Measurements from ENCODE around the gene FBXW10B.
"Not testable (repeated sequence)": the region's sequence is repeated elsewhere in the genome, so short reads cannot be mapped to it uniquely, and the experiment has no call there.

Gene FBXW10B, protein sequence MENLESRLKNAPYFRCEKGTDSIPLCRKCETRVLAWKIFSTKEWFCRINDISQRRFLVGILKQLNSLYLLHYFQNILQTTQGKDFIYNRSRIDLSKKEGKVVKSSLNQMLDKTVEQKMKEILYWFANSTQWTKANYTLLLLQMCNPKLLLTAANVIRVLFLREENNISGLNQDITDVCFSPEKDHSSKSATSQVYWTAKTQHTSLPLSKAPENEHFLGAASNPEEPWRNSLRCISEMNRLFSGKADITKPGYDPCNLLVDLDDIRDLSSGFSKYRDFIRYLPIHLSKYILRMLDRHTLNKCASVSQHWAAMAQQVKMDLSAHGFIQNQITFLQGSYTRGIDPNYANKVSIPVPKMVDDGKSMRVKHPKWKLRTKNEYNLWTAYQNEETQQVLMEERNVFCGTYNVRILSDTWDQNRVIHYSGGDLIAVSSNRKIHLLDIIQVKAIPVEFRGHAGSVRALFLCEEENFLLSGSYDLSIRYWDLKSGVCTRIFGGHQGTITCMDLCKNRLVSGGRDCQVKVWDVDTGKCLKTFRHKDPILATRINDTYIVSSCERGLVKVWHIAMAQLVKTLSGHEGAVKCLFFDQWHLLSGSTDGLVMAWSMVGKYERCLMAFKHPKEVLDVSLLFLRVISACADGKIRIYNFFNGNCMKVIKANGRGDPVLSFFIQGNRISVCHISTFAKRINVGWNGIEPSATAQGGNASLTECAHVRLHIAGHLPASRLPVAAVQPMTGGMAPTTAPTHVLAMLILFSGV

DNA sequence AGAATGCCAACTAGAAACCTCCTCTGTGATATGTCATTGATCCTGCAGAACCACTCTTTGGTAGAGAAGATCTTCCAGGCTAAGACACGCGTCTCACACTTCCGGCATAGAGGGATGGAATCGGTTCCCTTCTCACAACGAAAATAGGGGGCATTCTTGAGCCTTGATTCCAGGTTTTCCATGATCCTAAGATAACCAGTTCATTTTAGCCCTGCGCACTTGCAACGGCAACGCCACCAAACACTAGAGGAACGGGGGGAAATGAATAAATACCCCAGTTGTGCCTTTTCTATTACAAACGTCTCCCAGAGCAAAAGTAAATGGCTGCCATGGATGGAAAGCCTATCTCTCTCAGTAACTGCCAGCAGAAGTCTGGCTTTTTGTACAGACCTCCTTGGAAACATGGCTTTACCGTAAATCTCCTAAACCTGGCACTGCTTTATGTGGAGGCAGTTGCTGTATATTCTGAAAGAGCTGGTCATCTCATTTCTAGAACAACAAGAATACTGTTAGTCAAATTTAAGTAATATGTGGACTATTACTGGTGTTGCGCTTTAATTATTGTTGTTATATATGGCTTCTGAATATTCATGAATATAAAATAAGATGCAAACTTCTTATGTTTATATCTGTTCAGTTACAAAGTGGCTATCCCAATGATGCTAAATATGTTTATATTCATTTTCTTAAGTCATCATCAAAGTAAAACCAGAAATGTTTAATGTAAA is at the start of gene FBXW10B:
TSS of gene FBXW10B (minus strand) at position 374 of the 728 bp plus-strand sequence. CDS start at position 182, 192 bp downstream.
- not testable (repeated sequence) for DNase-seq (ENCODE audit: low read depth)

DNA sequence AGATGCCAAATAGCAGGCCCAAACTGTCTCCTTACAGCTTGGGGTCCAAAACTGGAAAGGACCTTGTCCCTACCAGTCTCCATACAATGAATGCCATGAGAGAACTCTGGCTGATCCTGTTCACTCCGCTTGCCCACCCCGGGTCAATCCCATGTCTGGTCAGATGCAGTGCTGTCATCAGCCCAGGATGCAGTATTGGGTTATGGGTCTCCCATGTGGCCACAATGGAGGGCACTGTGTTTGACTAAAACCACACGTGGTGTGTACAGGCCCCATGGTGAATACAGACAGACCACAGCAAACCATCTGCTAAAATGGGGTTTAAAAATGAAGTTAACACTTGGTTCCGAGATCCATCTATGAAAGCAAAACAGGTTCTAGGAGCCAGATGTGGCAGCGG is 44.2 kb upstream of the FBXW10B start:
- DNase-seq (ENCODE audit: low read depth): no peak

DNA sequence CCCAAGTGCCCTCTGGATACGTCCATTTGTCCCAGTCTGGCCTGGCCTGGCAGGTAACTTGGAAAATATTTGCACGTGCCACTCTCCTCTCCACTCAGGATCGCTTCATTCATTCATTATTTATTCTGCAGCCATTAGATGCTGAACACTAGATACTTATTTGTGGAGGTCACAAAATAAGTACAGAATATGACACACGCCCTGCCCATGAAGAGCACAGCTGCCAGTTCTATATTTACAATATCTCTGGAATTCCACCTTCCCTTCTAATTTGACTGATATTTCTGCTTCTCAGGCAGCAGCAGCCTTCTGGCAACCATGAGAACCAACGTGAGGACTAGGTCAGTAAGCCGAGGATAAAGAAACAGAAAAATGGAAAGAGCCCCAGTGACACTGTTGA is 43.7 kb upstream of the FBXW10B start:
- no peak for DNase-seq (ENCODE audit: low read depth)

DNA sequence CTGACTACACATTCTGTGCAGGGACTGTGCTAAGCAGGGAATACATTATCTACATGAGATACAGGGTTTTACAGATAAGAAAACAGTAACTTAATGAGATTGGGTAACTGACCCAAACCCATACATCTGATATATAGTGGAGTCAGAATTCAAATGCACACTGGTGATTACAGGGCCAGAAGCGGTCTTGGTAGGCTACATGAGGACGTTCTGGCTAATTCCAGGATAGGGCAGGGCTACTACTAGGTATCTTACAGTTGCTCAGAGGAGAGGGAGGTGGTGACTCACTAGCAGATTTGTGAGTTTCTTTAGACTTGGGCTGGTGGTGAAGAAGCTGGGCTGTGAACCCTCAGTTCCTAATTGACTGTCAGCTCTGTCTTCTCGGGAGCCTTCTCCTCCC is 43.2 kb upstream of the FBXW10B start:
- DNase-seq (ENCODE audit: low read depth): no peak

DNA sequence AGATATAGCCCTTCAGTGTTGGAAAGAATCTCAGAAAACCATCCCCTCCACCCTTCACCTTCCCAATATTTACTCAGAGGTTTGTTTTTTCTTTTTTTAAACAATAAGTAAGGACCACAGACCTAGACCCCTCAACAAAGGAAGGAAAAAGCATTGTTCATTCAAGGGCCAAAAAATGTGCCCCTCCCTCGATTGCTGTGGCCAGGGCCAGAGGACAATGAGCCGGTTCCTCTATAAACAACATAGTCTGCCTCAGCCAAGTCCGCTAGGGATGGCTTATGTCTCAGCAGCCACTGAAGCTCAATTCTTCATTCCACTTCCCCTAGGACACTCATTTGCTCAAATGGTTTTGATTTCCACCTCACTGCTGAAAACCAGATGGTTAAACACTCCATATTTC is 40.6 kb upstream of the FBXW10B start:
- no peak for DNase-seq (ENCODE audit: low read depth)

DNA sequence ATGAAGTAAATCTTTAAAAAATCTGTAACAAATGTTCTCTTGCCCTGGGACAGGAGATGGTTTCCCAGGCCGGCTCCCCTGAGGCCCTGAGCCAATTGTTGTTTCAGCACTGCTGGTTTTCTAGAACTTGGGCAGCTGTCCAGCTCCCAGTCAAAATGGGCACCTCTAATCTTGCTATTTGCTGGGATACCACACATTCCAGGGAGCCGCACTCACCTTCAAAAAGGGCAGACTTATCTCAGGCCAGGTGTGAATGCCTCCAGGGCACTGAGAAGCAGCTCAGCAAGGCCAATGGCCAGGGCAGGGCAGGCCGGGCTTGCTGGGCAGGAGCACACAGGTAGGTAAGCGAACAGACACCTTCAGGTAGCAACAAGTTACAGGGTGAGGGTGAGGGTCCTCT is 40.2 kb upstream of the FBXW10B start:
- DNase-seq (ENCODE audit: low read depth): no peak

DNA sequence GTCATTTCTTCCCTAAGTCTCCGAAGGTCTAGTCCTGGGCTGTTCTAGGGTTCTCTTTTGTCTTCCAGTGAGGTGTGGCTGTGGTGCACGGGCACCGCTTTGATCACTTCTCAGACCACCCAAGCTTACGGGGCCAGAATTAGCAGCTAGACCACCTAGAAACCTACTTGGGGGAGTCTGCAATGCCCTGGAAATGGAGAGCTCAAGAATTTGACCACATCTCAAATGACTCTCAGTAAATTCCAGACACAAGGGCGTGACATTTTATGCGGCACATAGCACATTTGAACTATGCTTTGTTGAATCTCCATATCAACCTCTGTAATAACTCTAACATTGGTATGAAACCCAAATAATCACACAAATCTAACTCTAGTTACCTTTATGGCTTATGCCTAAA is 39.7 kb upstream of the FBXW10B start:
- DNase-seq (ENCODE audit: low read depth): no peak

DNA sequence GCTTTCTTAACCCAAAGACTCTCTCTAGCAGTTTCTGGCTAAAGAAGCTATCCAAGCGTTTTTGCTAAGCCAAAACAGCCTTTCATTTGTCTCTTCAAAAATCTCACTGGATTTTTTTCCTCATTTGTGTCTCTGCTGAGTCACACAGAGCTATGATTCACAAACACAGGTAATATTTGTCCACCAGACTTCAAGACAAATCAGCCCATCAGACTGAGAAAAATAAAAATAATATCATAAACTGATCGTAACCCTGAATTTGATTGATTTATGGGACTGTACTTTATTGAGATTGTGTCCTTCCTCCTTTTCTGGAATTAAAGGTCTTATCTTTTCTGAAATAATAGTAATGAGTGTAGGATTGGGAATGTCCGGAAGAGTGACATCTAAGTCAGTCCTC is 38.8 kb upstream of the FBXW10B start:
- DNase-seq (ENCODE audit: low read depth): no peak

DNA sequence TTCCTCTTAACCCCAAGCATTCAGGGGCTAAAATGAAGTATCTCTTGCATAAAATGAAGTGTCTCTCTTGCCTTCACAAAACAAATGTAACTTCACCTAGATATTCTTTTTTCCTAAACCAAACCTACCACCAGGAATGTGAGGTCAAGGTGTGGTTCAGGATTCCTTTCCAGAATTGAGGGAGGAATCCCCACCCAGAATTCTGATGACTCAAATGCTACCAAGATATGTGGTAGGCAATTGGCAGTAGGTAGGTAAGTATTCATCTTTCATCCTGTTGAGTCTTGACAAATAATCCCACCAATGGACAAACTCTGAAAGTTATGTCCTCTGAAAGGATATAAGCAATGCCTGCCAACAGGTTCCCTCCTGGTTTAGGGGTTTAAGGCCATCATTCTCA is 38.4 kb upstream of the FBXW10B start:
- DNase-seq (ENCODE audit: low read depth): no peak

DNA sequence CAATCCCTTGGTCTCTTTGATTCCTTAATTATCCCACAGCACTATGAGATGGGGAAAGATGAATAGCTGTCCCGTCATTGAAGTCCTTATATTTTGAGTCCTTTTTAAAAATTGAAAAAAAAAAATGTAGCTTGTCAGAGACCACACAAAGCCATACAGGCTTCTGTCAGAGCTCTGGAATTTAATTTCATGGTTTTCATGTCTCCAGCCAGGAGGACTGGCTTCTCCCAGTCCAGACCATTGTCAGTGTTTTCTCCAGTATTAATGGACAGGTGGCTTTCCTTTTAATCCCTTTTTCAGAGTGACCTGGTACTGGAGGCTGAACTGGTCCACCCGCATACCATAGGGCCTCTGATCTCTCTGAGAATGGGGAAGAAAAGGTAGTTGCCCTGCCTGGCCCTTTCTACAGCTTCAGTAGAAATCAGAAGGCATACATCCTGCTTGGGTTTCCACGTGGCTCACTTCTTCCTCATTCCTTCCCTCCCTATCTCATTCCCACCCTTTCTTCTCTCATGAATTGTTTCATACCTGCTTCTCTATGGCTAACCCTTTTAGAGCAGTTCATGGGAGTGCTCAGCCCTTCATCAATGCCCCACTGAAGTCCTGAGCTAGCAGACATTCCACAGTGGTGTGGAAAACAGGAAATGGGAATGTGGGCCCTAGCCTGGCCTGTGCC is 35.5 kb upstream of the FBXW10B start:
- no peak for DNase-seq (ENCODE audit: low read depth)

DNA sequence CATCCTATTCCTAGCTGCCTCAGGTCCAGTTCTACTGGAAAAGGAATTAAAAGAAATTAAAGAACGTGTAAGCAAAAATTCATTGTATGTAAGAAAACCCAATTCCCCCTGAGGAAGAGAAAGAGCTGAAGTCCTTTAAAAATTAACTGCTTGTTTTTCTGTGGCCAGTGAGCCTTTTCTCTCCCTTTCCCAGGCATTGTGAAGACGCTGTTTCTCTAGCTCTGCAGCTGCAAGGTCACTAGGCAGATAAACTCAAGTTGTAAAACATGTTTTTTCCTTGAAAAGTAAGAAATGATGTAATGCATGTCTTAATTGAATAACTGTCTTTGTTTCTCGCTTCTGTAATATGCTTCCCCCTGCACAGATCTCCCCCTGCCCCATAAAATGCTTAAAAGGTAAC is 34.9 kb upstream of the FBXW10B start:
- DNase-seq (ENCODE audit: low read depth): not testable (repeated sequence)

DNA sequence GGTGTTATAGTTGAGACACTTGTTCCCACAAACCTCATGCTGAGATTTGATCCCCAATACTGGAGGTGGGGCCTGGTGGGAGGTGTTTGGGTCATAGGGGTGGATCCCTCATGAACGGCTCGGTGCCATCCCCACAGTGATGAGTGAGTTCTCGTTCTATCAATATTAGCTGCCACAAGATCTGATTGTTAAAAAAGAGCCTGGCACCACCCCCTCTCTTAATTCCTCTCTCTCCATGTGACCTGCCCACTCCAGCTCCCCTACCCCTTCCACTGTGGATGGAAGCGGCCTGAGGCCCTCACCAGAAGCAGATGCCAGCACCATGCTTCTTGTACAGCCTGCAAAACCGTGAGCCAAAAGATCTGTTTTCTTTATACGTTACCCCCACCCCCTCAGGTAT is 33.5 kb upstream of the FBXW10B start:
- DNase-seq (ENCODE audit: low read depth): no peak

DNA sequence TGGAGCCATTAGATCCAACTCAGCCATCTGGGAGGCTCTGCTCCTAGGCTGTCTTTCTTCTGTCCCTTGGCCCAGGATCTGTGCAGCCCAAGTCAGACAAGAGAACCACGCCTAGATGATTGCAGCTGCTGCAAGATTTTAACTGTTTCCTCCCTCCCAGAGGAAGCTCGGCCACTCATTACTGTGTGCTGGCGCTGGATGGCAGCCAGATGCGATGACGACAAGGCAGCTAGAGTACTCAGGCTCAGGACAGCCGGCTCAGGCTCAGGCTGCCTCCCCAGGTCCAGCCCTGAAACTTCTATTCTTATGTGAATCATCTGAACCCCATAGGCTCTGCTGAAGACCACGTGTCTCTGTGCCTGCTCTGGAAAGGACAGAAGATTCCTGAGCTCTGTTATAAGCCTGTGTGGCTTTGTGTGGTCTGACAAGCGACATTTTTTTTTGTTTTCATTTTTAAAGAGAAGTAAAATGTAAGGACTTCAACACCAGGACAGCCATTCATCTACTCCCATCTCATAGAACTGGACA is 32.1 kb upstream of the FBXW10B start:
- DNase-seq (ENCODE audit: low read depth): peak; percentile 1

DNA sequence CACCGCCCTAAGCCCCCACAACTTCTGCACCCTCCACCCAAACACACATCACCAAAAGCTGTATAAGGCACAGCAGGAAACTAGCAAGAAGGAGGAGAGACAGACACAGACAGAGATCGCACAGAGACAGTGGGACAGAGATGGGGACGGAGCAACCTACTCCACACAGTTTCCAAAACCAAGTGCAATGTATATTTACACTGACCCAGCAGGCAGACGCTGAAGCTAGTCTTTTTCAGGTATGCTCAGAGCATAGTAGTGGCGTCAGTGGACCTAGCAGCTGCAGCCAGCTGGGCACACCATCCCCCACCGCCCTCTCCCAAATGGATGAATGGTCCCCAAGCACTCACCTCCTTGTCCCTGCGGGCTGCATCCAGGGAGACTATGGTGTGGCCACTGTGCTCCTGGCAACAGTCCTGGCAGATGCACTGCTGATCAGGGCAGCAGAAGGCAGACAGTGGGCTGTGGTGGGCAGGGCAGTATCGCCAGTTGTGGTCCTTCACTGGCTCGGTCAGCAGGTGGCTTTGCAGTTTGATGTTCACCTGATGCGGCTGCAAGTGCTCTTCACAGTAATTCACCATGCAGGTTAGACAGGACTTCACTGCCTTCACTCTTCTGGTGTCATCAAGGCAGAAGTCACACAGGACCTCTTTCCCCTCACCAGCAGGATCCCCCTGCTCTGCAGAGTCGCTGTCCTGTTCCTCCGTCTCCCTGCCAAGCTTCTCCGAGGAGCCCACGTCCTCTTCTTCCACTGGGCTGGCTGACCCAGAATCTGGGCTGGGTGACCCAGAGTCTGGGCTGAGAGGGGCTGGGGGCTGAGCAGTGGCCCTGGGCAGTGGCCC is 31.5 kb upstream of the FBXW10B start:
- no peak for DNase-seq (ENCODE audit: low read depth)

DNA sequence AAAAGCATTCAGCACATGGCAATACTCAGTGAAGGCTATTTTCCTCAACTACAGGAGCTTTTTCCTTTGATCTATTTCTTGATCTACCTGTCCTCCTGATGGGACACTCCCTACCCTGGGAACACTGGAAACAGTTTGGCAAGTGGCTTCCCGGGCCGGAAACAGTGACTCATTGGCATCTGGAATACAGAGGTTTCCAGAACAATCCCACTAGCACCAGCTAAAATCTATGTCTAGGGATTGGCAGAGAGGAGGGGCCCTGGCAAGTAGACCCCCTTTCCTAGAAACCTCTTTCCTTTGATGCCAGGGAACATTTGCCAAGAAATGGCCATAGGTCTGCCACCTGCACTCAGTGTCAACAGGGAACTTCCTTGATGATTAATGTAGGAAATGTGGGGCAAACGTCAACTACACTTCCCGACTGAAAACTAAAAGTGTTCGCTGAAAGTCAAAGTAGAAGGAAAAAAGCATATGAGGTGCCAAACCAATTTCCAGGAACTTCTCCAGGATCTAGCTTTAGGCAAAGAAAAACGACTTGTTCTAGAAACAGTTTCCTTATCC is 30.4 kb upstream of the FBXW10B start:
- DNase-seq (ENCODE audit: low read depth): no peak

DNA sequence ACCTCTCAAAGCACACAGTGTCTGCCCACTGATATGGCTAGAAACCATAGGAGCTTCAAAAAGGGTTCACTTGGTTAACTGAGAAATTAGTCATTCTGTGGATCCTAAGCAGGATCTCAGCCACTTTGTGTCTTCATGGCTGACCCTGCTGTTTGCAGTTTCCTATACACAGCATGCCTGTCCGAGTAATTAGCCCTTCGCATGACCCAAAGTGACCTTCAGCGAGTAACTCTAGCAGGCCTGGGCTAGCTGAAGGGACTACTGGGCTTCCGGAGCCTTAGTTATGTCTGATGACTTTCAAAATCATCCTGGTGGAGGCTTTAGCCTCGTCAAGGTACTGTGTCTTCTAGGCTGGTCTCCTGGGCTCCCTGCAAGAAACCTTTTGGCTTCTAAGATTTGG is 28.9 kb upstream of the FBXW10B start:
- DNase-seq (ENCODE audit: low read depth): no peak

DNA sequence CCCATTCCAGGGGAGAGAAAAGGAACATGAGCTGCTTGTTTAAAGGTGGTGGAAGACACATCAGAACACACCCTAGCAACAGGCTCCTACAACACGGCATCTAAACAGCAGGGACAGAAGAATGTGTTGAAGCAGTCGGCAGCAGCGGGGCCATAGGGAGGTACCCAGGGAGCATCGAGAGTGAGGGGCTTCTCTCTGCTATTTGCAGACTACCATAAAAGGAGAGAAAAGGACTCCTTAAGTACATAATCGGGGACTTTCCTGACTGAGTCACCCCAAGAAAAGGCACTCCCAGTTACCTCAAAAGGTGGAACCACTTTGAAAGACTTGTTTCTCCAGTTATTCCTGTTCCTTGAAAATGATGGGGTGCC is 26.4 kb upstream of the FBXW10B start:
- DNase-seq (ENCODE audit: low read depth): not testable (repeated sequence)

DNA sequence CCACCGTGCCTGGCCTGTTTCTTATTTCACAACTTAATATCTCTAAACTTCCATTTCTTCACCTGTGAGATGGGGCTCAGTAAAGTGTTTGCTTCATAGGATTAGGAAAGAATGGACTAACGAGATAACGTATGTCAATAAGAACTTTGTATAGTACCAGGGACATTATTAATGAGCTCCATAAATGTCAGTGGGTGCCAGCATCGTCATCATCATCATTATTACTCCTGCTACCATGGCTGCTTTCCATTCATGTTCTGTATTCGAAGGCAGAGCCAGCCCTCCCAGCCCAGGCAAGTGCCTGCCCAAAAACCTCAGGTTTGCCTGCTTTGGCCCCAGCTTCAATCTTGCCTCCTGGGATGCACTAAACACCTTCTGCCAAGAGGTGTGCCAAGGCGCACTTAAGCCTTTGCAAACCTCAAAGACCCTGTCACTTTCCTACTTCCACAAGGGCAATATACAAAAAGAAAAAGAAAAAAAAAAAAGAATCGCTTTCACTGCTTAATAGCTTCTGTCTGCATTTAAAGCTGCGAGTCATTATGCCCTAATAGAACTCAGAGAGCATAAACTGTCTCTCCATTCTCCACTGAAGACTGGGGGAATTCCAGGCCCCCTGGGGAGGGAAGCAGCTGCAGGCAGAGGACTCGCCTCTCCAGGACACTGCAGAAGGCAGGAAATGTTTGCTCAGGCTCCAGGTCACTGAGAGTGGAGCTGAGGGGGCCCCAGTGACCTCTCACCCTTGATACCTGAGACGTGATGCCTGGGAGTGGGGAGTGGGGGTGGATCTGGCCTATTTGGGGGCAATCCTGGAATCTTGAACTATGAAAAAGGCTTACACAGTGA is 25.8 kb upstream of the FBXW10B start:
- DNase-seq (ENCODE audit: low read depth): not testable (repeated sequence)

DNA sequence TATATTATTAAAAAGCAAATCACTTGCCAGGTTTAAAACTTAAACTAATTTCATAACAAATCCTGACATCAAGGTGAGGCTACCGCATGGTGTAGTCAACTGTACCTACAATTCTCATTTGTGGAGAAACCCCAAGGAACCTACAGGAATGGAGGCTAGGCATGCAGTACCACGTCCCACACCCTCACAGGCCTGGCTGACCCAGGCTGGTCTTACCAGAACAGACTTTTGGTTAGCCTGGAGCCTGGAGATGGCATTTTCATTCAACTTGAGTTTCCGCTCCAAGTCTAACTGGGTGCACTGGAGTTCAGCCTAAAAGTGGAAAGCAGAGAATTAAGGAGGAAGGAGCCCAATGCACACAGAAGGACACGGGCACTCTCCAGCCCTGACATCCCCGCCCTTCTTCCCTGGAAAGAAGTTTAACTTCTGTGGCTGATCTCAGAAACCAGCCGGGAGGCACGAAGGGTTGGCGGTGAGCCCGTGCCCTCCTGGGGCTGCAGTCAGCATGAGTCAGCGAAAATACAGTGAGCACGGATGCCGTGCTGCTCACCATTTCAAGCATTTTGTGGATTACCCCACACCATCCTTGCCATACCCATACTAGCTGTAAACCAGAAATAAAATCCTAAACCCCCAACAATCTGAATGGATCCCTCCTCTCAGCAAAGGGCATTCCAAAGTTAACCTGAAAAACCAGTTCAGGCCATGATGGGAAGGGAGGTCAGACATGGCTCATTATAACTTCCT is 23.2 kb upstream of the FBXW10B start:
- not testable (repeated sequence) for DNase-seq (ENCODE audit: low read depth)
